Loucy (cell line): ENCODE measurements around the gene WNK2.

Experiments used
- CTCF ChIP-seq: fragments of 200-600 bp; sonication (generic); conservative IDR thresholded peaks from 2 replicates; pipeline ENCODE4 v1.5.1; 2014; ENCODE audit warnings: mild to moderate bottlenecking, antibody characterized with exemption, low read length
- EZH2phosphoT487 ChIP-seq: fragments of 200-600 bp; IDR thresholded peaks from 2 replicates; pipeline ENCODE4 v1.6.1; 2018; ENCODE audit warnings: antibody characterized with exemption, mild to moderate bottlenecking, moderate library complexity, borderline replicate concordance

- TF ChIP-seq CTCF = peak; percentile 17; the same call in 1 of the 2 replicates
- no peak for TF ChIP-seq EZH2phosphoT487
Observed at GRCh38 chr9:93297659-93298497, 113.9 kb downstream of the WNK2 start.
